ENCODE results near the gene DNAJC24.

DNA sequence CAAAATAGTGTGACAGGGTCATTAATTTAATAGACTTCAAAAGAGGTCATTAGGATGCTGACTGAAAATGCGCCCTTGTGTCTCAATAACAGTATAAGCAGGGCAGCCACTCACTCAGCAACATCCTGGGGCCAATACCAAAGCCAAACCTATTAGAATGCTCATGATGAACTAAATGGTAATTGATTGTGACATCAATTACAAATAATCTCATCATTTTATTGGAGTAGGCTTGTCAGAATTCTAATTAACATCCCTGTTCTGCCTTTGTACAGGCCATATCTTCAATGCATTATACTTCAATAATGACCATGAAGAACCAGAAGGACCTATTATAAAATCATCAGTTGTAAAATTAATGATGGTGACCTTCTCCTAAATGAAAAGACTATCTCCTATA lies 64.2 kb downstream of the DNAJC24 start:
- no peak for TF ChIP-seq GATA3 (IDR thresholded peaks at IDR 0.05; ENCODE audit: low read depth, low read length)
- no peak for TF ChIP-seq GATA2 (IDR thresholded peaks at IDR 0.05; ENCODE audit: low read depth, low read length)

All from SH-SY5Y (cell line).